H1 (cell line): ENCODE measurements around the gene PACC1. TPM values are rescaled to one million over a fixed set of nuclear protein-coding genes. Genes with fewer than 3 reads are reported as not detected.

Experiments
- CTCF ChIA-PET: fragments of 300-600 bp; sonication (Branson Sonifier 250); formaldehyde crosslinking; loops from one replicate; lab custom pipeline; 2021; ENCODE audit not compliant: partially characterized antibody; lab: Charles Lee
- POLR2A ChIA-PET: fragments of 300-600 bp; sonication (Branson Sonifier 250); formaldehyde crosslinking; loops from one replicate; lab custom pipeline; 2021; ENCODE audit warnings: inconsistent platforms; ENCODE audit not compliant: partially characterized antibody; lab: Charles Lee
- DNase-seq, 2 experiments: peaks; one replicate each; pipeline versions ENCODE4 v3.0.0 to v3.0.0-alpha.2; 2010 to 2022; ENCODE audit warnings: low spot score in 2 of 2, low read depth in 1 of 2, mixed read lengths in 1 of 2
- FAIRE-seq: peaks from 2 replicates; lab custom pipeline; 2011; peaks lifted over from hg19 to GRCh38; lab: Jason Lieb, UNC
- H2AFZ ChIP-seq: 2 replicates; pipeline ENCODE4 v1.8.1; 2012; ENCODE audit warnings: low read length, inconsistent platforms
- H2AK5ac ChIP-seq: 2 replicates; pipeline ENCODE4 v1.6.1; 2013; ENCODE audit warnings: low read depth, low read length
- H2BK120ac ChIP-seq: replicated peaks from 2 replicates; pipeline ENCODE3; 2013; ENCODE audit warnings: low read depth, low read length, inconsistent platforms
- H2BK12ac ChIP-seq: 2 replicates; pipeline ENCODE4 v1.6.1; 2013; ENCODE audit warnings: low read depth, low read length
- H2BK15ac ChIP-seq: 2 replicates; pipeline ENCODE4 v1.6.1; 2013; ENCODE audit warnings: low read length
- H2BK20ac ChIP-seq: 2 replicates; pipeline ENCODE4 v1.6.1; 2013; ENCODE audit warnings: low read length
- H2BK5ac ChIP-seq: 2 replicates; pipeline ENCODE4 v1.6.1; 2013; ENCODE audit warnings: low read depth, low read length
- H3K14ac ChIP-seq: 2 replicates; pipeline ENCODE4 v1.6.1; 2013; ENCODE audit warnings: inconsistent platforms; ENCODE audit not compliant: insufficient read length
- H3K18ac ChIP-seq: 2 replicates; pipeline ENCODE4 v1.6.1; 2013; ENCODE audit warnings: low read length; ENCODE audit errors: extremely low read depth
- H3K23ac ChIP-seq: 2 replicates; pipeline ENCODE4 v1.6.1; 2013; ENCODE audit warnings: inconsistent platforms; ENCODE audit not compliant: insufficient read length
- H3K23me2 ChIP-seq: 2 replicates; pipeline ENCODE4 v1.6.1; 2013; ENCODE audit warnings: low read depth, low read length
- H3K27ac ChIP-seq: 2 replicates; pipeline ENCODE4 v1.6.1; 2011; ENCODE audit warnings: low read depth, low read length, inconsistent platforms
- H3K27me3 ChIP-seq, 4 experiments: replicated peaks in 1 of 4; 1 replicate in 1 of 4; 2 replicates in 3 of 4; pipeline versions ENCODE4 v1.6.1 to v1.8.1; 2011 to 2013; ENCODE audit warnings: low read length in 3 of 4, mild to moderate bottlenecking in 3 of 4, inconsistent platforms in 2 of 4, mixed read lengths in 2 of 4, moderate library complexity in 1 of 4; ENCODE audit not compliant: control insufficient read depth in 3 of 4, insufficient read depth in 3 of 4; ENCODE audit errors: extremely low read depth in 1 of 4
- H3K36me3 ChIP-seq, 4 experiments: 2 replicates each; pipeline versions ENCODE4 v1.6.1 to v1.8.1; 2011 to 2013; ENCODE audit warnings: mild to moderate bottlenecking in 4 of 4, low read length in 3 of 4, moderate library complexity in 2 of 4, control low read depth in 1 of 4, inconsistent platforms in 1 of 4; ENCODE audit not compliant: insufficient read depth in 4 of 4, control insufficient read depth in 2 of 4
- H3K4ac ChIP-seq: replicated peaks from 2 replicates; pipeline ENCODE3; 2013; ENCODE audit warnings: low read length, low read depth, mixed read lengths, inconsistent platforms; ENCODE audit not compliant: insufficient read length
- H3K4me1 ChIP-seq, 4 experiments: replicated peaks in 1 of 4; 1 replicate in 1 of 4; 2 replicates in 3 of 4; pipeline versions ENCODE4 v1.6.1 to v1.8.1; 2011 to 2013; ENCODE audit warnings: low read length in 3 of 4, inconsistent platforms in 2 of 4, mixed read lengths in 1 of 4; ENCODE audit not compliant: insufficient read depth in 4 of 4, control insufficient read depth in 3 of 4
- H3K4me2 ChIP-seq, 2 experiments: 2 replicates each; pipeline versions ENCODE4 v1.6.1 to v1.8.1; 2011 to 2013; ENCODE audit warnings: low read depth in 2 of 2, low read length in 2 of 2, control low read depth in 1 of 2, inconsistent platforms in 1 of 2, mild to moderate bottlenecking in 1 of 2; ENCODE audit not compliant: insufficient read depth in 1 of 2
- H3K4me3 ChIP-seq, 4 experiments: fragments of 200-600, 300-600 bp in 1 of 4; sonication (generic), shearing (Covaris generic), sonication (Bioruptor Twin) in 1 of 4; 2 replicates each; pipeline versions ENCODE4 v1.5.1 to v1.8.1; 2011 to 2016; ENCODE audit warnings: low read length in 4 of 4, low read depth in 3 of 4, control low read depth in 2 of 4, inconsistent platforms in 2 of 4, mild to moderate bottlenecking in 2 of 4, mixed read lengths in 1 of 4, moderate library complexity in 1 of 4; ENCODE audit not compliant: insufficient read depth in 2 of 4; ENCODE audit errors: extremely low read depth in 1 of 4
- H3K56ac ChIP-seq: replicated peaks from 2 replicates; pipeline ENCODE3; 2013; ENCODE audit warnings: low read depth, mild to moderate bottlenecking, mixed read lengths, low read length, inconsistent platforms; ENCODE audit not compliant: insufficient read length
- H3K79me1 ChIP-seq: 2 replicates; pipeline ENCODE4 v1.6.1; 2013; ENCODE audit warnings: low read depth, low read length, control low read depth
- H3K79me2 ChIP-seq, 2 experiments: 2 replicates each; pipeline versions ENCODE4 v1.6.1 to v1.8.1; 2012 to 2013; ENCODE audit warnings: low read length in 2 of 2, mild to moderate bottlenecking in 2 of 2, inconsistent platforms in 1 of 2; ENCODE audit not compliant: insufficient read depth in 2 of 2, control insufficient read depth in 1 of 2
- H3K9ac ChIP-seq, 4 experiments: replicated peaks in 1 of 4; 1 replicate in 1 of 4; 2 replicates in 3 of 4; pipeline versions ENCODE4 v1.6.1 to v1.8.1; 2011 to 2013; ENCODE audit warnings: low read depth in 3 of 4, low read length in 3 of 4, control low read depth in 2 of 4, mild to moderate bottlenecking in 2 of 4, moderate library complexity in 2 of 4, inconsistent platforms in 1 of 4; ENCODE audit errors: extremely low read depth in 1 of 4
- H3K9me3 ChIP-seq, 2 experiments: 2 replicates each; pipeline versions ENCODE4 v1.6.1 to v1.8.1; 2012 to 2013; ENCODE audit warnings: mild to moderate bottlenecking in 2 of 2, moderate library complexity in 2 of 2, control low read depth in 1 of 2, inconsistent platforms in 1 of 2, low read depth in 1 of 2, low read length in 1 of 2, mixed read lengths in 1 of 2; ENCODE audit not compliant: insufficient read depth in 2 of 2
- H4K20me1 ChIP-seq, 2 experiments: replicated peaks in 1 of 2; 2 replicates each; pipeline versions ENCODE3 to v1.8.1; 2011 to 2013; ENCODE audit warnings: inconsistent platforms in 2 of 2, low read length in 2 of 2, mild to moderate bottlenecking in 1 of 2; ENCODE audit not compliant: insufficient read depth in 2 of 2, control insufficient read depth in 1 of 2
- H4K5ac ChIP-seq: 2 replicates; pipeline ENCODE4 v1.6.1; 2013; ENCODE audit warnings: low read length, low read depth, mixed read lengths, inconsistent platforms; ENCODE audit not compliant: insufficient read length
- H4K8ac ChIP-seq: 2 replicates; pipeline ENCODE4 v1.8.0; 2013; ENCODE audit warnings: mild to moderate bottlenecking, moderate library complexity, low read length, inconsistent platforms; ENCODE audit not compliant: insufficient read depth; ENCODE audit errors: extremely low read depth
- H4K91ac ChIP-seq: replicated peaks from 2 replicates; pipeline ENCODE3; 2013; ENCODE audit warnings: low read length, mixed read lengths, inconsistent platforms; ENCODE audit not compliant: insufficient read length
- BACH1 ChIP-seq: IDR thresholded peaks from 2 replicates; pipeline ENCODE4 v1.6.1; 2012; ENCODE audit warnings: low read length, improper control_type of control experiment
- BCL11A ChIP-seq, 2 experiments: IDR thresholded peaks; one replicate each; pipeline ENCODE4 v1.6.1; 2011; ENCODE audit warnings: low read depth in 2 of 2, low read length in 2 of 2, mild to moderate bottlenecking in 2 of 2
- BRCA1 ChIP-seq: IDR thresholded peaks from 2 replicates; pipeline ENCODE4 v1.6.1; 2012; ENCODE audit warnings: low read depth, low read length, improper control_type of control experiment
- CHD2 ChIP-seq: IDR thresholded peaks from 2 replicates; pipeline ENCODE4 v1.6.1; 2012; ENCODE audit warnings: low read length, improper control_type of control experiment
- EGR1 ChIP-seq: IDR thresholded peaks from 2 replicates; pipeline ENCODE4 v1.6.1; 2011; ENCODE audit warnings: low read depth, low read length, borderline replicate concordance
- EZH2 ChIP-seq: fragments of 200-600 bp; sonication (generic); IDR thresholded peaks from 2 replicates; pipeline ENCODE4 v1.7.1; 2012; ENCODE audit warnings: low read depth, mild to moderate bottlenecking, moderate library complexity, low read length, inconsistent platforms; ENCODE audit not compliant: severe bottlenecking
- HDAC2 ChIP-seq, 2 experiments: fragments of 300-600 bp in 1 of 2; sonication (generic) in 1 of 2; IDR thresholded peaks; 2 replicates each; pipeline ENCODE4 v1.6.1; 2011 to 2012; ENCODE audit warnings: low read depth in 2 of 2, low read length in 2 of 2, mild to moderate bottlenecking in 2 of 2, moderate library complexity in 2 of 2, borderline replicate concordance in 1 of 2, inconsistent platforms in 1 of 2
- NRF1 ChIP-seq: IDR thresholded peaks from 2 replicates; pipeline ENCODE4 v1.6.1; 2011; ENCODE audit warnings: mild to moderate bottlenecking, low read depth, low read length, improper control_type of control experiment
- PHF8 ChIP-seq: fragments of 200-600 bp; sonication (generic); conservative IDR thresholded peaks from 2 replicates; pipeline ENCODE4 v1.7.1; 2012; ENCODE audit warnings: low read depth, mild to moderate bottlenecking, inconsistent platforms, low read length, moderate library complexity
- POLR2A ChIP-seq, 2 experiments: IDR thresholded peaks; 1 replicate in 1 of 2; 2 replicates in 1 of 2; pipeline ENCODE4 v1.6.1; 2011; ENCODE audit warnings: low read depth in 2 of 2, low read length in 2 of 2, mild to moderate bottlenecking in 2 of 2; ENCODE audit errors: control extremely low read depth in 1 of 2
- POLR2AphosphoS5 ChIP-seq: IDR thresholded peaks from 2 replicates; pipeline ENCODE4 v1.6.1; 2011; ENCODE audit warnings: low read depth, low read length
- SIRT6 ChIP-seq: IDR thresholded peaks from one replicate; pipeline ENCODE4 v1.7.1; 2012; ENCODE audit warnings: low read length, inconsistent platforms
- SP1 ChIP-seq: IDR thresholded peaks from 2 replicates; pipeline ENCODE4 v1.6.1; 2011; ENCODE audit warnings: low read depth, low read length
- SRF ChIP-seq: IDR thresholded peaks from 2 replicates; pipeline ENCODE4 v1.6.1; 2011; ENCODE audit warnings: mild to moderate bottlenecking, low read depth, low read length, moderate library complexity
- TAF7 ChIP-seq: optimal IDR thresholded peaks from 2 replicates; pipeline ENCODE3; 2011; ENCODE audit warnings: low read depth, mild to moderate bottlenecking, inconsistent platforms, low read length, moderate library complexity, borderline replicate concordance
- TBP ChIP-seq: IDR thresholded peaks from 2 replicates; pipeline ENCODE4 v1.6.1; 2011; ENCODE audit warnings: low read depth, low read length, improper control_type of control experiment
- WGBS, 2 experiments: shearing (Covaris generic) in 1 of 2; methylation state at CpG; one replicate each; pipeline versions ENCODE4 v1.1.6 to v1.1.7; 2013 to 2015; ENCODE audit warnings: low lambda C conversion rate in 2 of 2, mixed read lengths in 2 of 2, inconsistent platforms in 1 of 2, low coverage in 1 of 2, missing lambda C conversion rate in 1 of 2; ENCODE audit not compliant: insufficient replicate concordance in 2 of 2, insufficient coverage in 1 of 2, insufficient read length in 1 of 2; ENCODE audit errors: extremely low coverage in 1 of 2, missing lambda C conversion rate in 1 of 2; 5-methylcytosine and 5-hydroxymethylcytosine counted together
- polyA plus RNA-seq, 7 experiments: library from polyadenylated mRNA; depleted of rRNA in 3 of 7; stranded (reverse) in 5 of 7; unstranded in 2 of 7; fragments of >200 nt in 5 of 7; fragments of 200-250 nt in 2 of 7; gene quantifications; 1 replicate in 5 of 7; 2 replicates in 1 of 7; 4 replicates in 1 of 7; pipeline versions ENCODE4 v1.2.1 to v1.2.3, GENCODE V29; 2011 to 2013; ENCODE audit warnings: missing spikeins in 2 of 7, mixed read lengths in 2 of 7
- total RNA-seq: library from RNA; stranded (reverse); fragmentation: NEBNext Ultra II Directional; extraction: Animal tissue kit (Norgen Biotek cat#: 25700); gene quantifications from 2 replicates; pipeline ENCODE4 v1.2.1, GENCODE V29; 2021

The PACC1 gene
- total and polyA plus RNA-seq, 2 of the 8 experiments (the other 6 are each of a cell fraction or from before 2014, with no cell fraction given) = 18.8 to 23.5 TPM

- no peaks in the 10 kb centered on the region for H4K20me1 ChIP-seq
- FAIRE-seq = no peak
- no peaks in the 10 kb centered on the region for H3K23me2 ChIP-seq
- H2BK20ac ChIP-seq = no peak overlapping the region
- no peaks in the 10 kb centered on the region for H3K79me2 ChIP-seq
- no peak overlapping the region for H2AFZ ChIP-seq
- no peak overlapping the region for H3K56ac ChIP-seq
- no peak overlapping the region for H3K23ac ChIP-seq
- no peaks in the 10 kb centered on the region for H3K27me3 ChIP-seq
- 96% methylated on average over 1 of the region's 1 CpG; no CpG with 5 or more reads in 1 of the 2 experiments for WGBS, 2 experiments
- no peak overlapping the region for H4K91ac ChIP-seq
- no peak overlapping the region for H2BK12ac ChIP-seq
- no peaks in the 10 kb centered on the region for H3K4me1 ChIP-seq
- H3K4ac ChIP-seq = no peak overlapping the region
- TF ChIP-seq EGR1 = no peak
- TF ChIP-seq POLR2AphosphoS5 = no peak
- no peak for TF ChIP-seq SP1
- TF ChIP-seq SIRT6 = no peak
- no peak for TF ChIP-seq NRF1
- TF ChIP-seq SRF = no peak
- no peak for TF ChIP-seq EZH2
- TF ChIP-seq HDAC2 (IDR thresholded peaks at IDR 0.05; ENCODE audit: borderline replicate concordance in 1 of 2, low read depth in 2 of 2, low read length in 2 of 2) = no peak
- no peak for TF ChIP-seq TAF7
- TF ChIP-seq BACH1 = no peak
- TF ChIP-seq BCL11A (IDR thresholded peaks at IDR 0.05; ENCODE audit: low read depth in 2 of 2, low read length in 2 of 2) = no peak
- no peak for TF ChIP-seq PHF8
- no peak for TF ChIP-seq CHD2
- no peak for TF ChIP-seq POLR2A (IDR thresholded peaks at IDR 0.05; ENCODE audit: control extremely low read depth in 1 of 2, low read depth in 2 of 2, low read length in 2 of 2)
- no peak for TF ChIP-seq BRCA1
- TF ChIP-seq TBP = no peak
- no peak overlapping the region for H3K14ac ChIP-seq
- H4K8ac ChIP-seq = no peak overlapping the region
- H2BK15ac ChIP-seq = no peak overlapping the region
- H3K27ac ChIP-seq = no peak overlapping the region
- H2BK5ac ChIP-seq = no peak overlapping the region
- ChIA-PET POLR2A (no interaction called here), CTCF (no interaction called here)
- H4K5ac ChIP-seq = no peak overlapping the region
- H2AK5ac ChIP-seq = no peak overlapping the region
- no peaks in the 10 kb centered on the region for H3K79me1 ChIP-seq
- H3K9ac ChIP-seq = no peak overlapping the region
- H2BK120ac ChIP-seq = no peak overlapping the region
- H3K9me3 ChIP-seq = no peaks in the 10 kb centered on the region
- no peak overlapping the region for H3K4me3 ChIP-seq
- no peak overlapping the region for H3K4me2 ChIP-seq
- H3K36me3 ChIP-seq = peaks cover 0 to 18% (median 1%) of the 10 kb centered on the region in 4 experiments; a peak in 2 of 8 replicates
- H3K18ac ChIP-seq = no peak overlapping the region
- DNase-seq = no peak
Measured at GRCh38 chr1:212346601-212347000, 68.1 kb downstream of the PACC1 start.
